Measurements from ENCODE around the gene SPTLC3.
A peak's percentile ranks its signal among the peaks of the same experiment; 100 is the strongest.

Gene SPTLC3

GRCh38 chr20:13105039-13105438 is 96.3 kb downstream of the SPTLC3 start:
- Histone ChIP-seq H3K4me3 (ENCODE audit: low read length) (no peak overlapping the region), H3K36me3 (ENCODE audit: insufficient read depth, low read depth, low read length) (no peaks in the 10 kb centered on the region), H3K27ac (ENCODE audit: low read length) (peak overlapping the region; percentile 23), H3K4me1 (ENCODE audit: insufficient read depth, low read length) (peaks cover 5% of the 10 kb centered on the region; the same call in 1 of the 2 replicates), H3K27me3 (ENCODE audit: insufficient read depth, low read length) (no peaks in the 10 kb centered on the region), H3K9me3 (ENCODE audit: insufficient read depth, low read depth, low read length) (no peaks in the 10 kb centered on the region), H3K9ac (ENCODE audit: low read depth, low read length) (no peak overlapping the region)

GRCh38 chr20:13105864-13106457 is 97.2 kb downstream of the SPTLC3 start:
- no peaks in the 10 kb centered on the region for H3K36me3 ChIP-seq (ENCODE audit: insufficient read depth, low read depth, low read length)
- H3K4me1 ChIP-seq (ENCODE audit: insufficient read depth, low read length), result peaks cover 5% of the 10 kb centered on the region; the same call in 1 of the 2 replicates
- no peak overlapping the region for H3K27ac ChIP-seq (ENCODE audit: low read length)
- H3K27me3 ChIP-seq (ENCODE audit: insufficient read depth, low read length), result no peaks in the 10 kb centered on the region
- H3K9me3 ChIP-seq (ENCODE audit: insufficient read depth, low read depth, low read length), result no peaks in the 10 kb centered on the region
- no peak overlapping the region for H3K4me3 ChIP-seq (ENCODE audit: low read length)
- no peak overlapping the region for H3K9ac ChIP-seq (ENCODE audit: low read depth, low read length)

- Histone ChIP-seq H3K27me3 (ENCODE audit: insufficient read depth, low read length) (no peaks in the 10 kb centered on the region), H3K4me1 (ENCODE audit: insufficient read depth, low read length) (peaks cover 2% of the 10 kb centered on the region; the same call in 1 of the 2 replicates), H3K9ac (ENCODE audit: low read depth, low read length) (no peak overlapping the region), H3K27ac (ENCODE audit: low read length) (no peak overlapping the region), H3K4me3 (ENCODE audit: low read length) (no peak overlapping the region), H3K9me3 (ENCODE audit: insufficient read depth, low read depth, low read length) (no peaks in the 10 kb centered on the region), H3K36me3 (ENCODE audit: insufficient read depth, low read depth, low read length) (no peaks in the 10 kb centered on the region)
These were observed 100.9 kb downstream of the SPTLC3 start for GRCh38 chr20:13109658-13110057.

GRCh38 chr20:13110796-13111195 is 102.0 kb downstream of the SPTLC3 start:
- no peaks in the 10 kb centered on the region for H3K4me1 ChIP-seq (ENCODE audit: insufficient read depth, low read length)
- no peaks in the 10 kb centered on the region for H3K36me3 ChIP-seq (ENCODE audit: insufficient read depth, low read depth, low read length)
- no peak overlapping the region for H3K4me3 ChIP-seq (ENCODE audit: low read length)
- H3K9me3 ChIP-seq (ENCODE audit: insufficient read depth, low read depth, low read length), result no peaks in the 10 kb centered on the region
- no peak overlapping the region for H3K9ac ChIP-seq (ENCODE audit: low read depth, low read length)
- H3K27me3 ChIP-seq (ENCODE audit: insufficient read depth, low read length), result no peaks in the 10 kb centered on the region
- H3K27ac ChIP-seq (ENCODE audit: low read length), result no peak overlapping the region

- H3K9ac ChIP-seq (ENCODE audit: low read depth, low read length), result no peak overlapping the region
- H3K4me3 ChIP-seq (ENCODE audit: low read length), result no peak overlapping the region
- H3K27me3 ChIP-seq (ENCODE audit: insufficient read depth, low read length), result no peaks in the 10 kb centered on the region
- H3K4me1 ChIP-seq (ENCODE audit: insufficient read depth, low read length), result no peaks in the 10 kb centered on the region
- H3K9me3 ChIP-seq (ENCODE audit: insufficient read depth, low read depth, low read length), result no peaks in the 10 kb centered on the region
- H3K36me3 ChIP-seq (ENCODE audit: insufficient read depth, low read depth, low read length), result no peaks in the 10 kb centered on the region
- H3K27ac ChIP-seq (ENCODE audit: low read length), result no peak overlapping the region
These were observed 102.6 kb downstream of the SPTLC3 start for GRCh38 chr20:13111249-13111911.

- no peak overlapping the region for H3K9ac ChIP-seq (ENCODE audit: low read depth, low read length)
- H3K9me3 ChIP-seq (ENCODE audit: insufficient read depth, low read depth, low read length), result no peaks in the 10 kb centered on the region
- H3K27ac ChIP-seq (ENCODE audit: low read length), result no peak overlapping the region
- no peaks in the 10 kb centered on the region for H3K4me1 ChIP-seq (ENCODE audit: insufficient read depth, low read length)
- H3K27me3 ChIP-seq (ENCODE audit: insufficient read depth, low read length), result no peaks in the 10 kb centered on the region
- no peak overlapping the region for H3K4me3 ChIP-seq (ENCODE audit: low read length)
- H3K36me3 ChIP-seq (ENCODE audit: insufficient read depth, low read depth, low read length), result no peaks in the 10 kb centered on the region
These were observed 105.0 kb downstream of the SPTLC3 start for GRCh38 chr20:13113731-13114130.

- no peaks in the 10 kb centered on the region for H3K36me3 ChIP-seq (ENCODE audit: insufficient read depth, low read depth, low read length)
- no peak overlapping the region for H3K27ac ChIP-seq (ENCODE audit: low read length)
- H3K4me3 ChIP-seq (ENCODE audit: low read length), result no peak overlapping the region
- H3K4me1 ChIP-seq (ENCODE audit: insufficient read depth, low read length), result no peaks in the 10 kb centered on the region
- H3K9ac ChIP-seq (ENCODE audit: low read depth, low read length), result no peak overlapping the region
- no peaks in the 10 kb centered on the region for H3K9me3 ChIP-seq (ENCODE audit: insufficient read depth, low read depth, low read length)
- H3K27me3 ChIP-seq (ENCODE audit: insufficient read depth, low read length), result no peaks in the 10 kb centered on the region
These were observed 108.4 kb downstream of the SPTLC3 start for GRCh38 chr20:13117200-13117599.

- no peak overlapping the region for H3K27ac ChIP-seq (ENCODE audit: low read length)
- H3K36me3 ChIP-seq (ENCODE audit: insufficient read depth, low read depth, low read length), result no peaks in the 10 kb centered on the region
- H3K9me3 ChIP-seq (ENCODE audit: insufficient read depth, low read depth, low read length), result no peaks in the 10 kb centered on the region
- no peak overlapping the region for H3K9ac ChIP-seq (ENCODE audit: low read depth, low read length)
- no peaks in the 10 kb centered on the region for H3K4me1 ChIP-seq (ENCODE audit: insufficient read depth, low read length)
- no peaks in the 10 kb centered on the region for H3K27me3 ChIP-seq (ENCODE audit: insufficient read depth, low read length)
- no peak overlapping the region for H3K4me3 ChIP-seq (ENCODE audit: low read length)
These were observed 109.9 kb downstream of the SPTLC3 start for GRCh38 chr20:13118676-13119075.

- no peak overlapping the region for H3K9ac ChIP-seq (ENCODE audit: low read depth, low read length)
- H3K9me3 ChIP-seq (ENCODE audit: insufficient read depth, low read depth, low read length), result no peaks in the 10 kb centered on the region
- H3K27me3 ChIP-seq (ENCODE audit: insufficient read depth, low read length), result no peaks in the 10 kb centered on the region
- H3K27ac ChIP-seq (ENCODE audit: low read length), result no peak overlapping the region
- no peak overlapping the region for H3K4me3 ChIP-seq (ENCODE audit: low read length)
- H3K4me1 ChIP-seq (ENCODE audit: insufficient read depth, low read length), result no peaks in the 10 kb centered on the region
- H3K36me3 ChIP-seq (ENCODE audit: insufficient read depth, low read depth, low read length), result no peaks in the 10 kb centered on the region
These were observed 110.8 kb downstream of the SPTLC3 start for GRCh38 chr20:13119583-13119982.

GRCh38 chr20:13120471-13120870 is 111.7 kb downstream of the SPTLC3 start:
- H3K4me3 ChIP-seq (ENCODE audit: low read length), result no peak overlapping the region
- no peaks in the 10 kb centered on the region for H3K27me3 ChIP-seq (ENCODE audit: insufficient read depth, low read length)
- H3K9me3 ChIP-seq (ENCODE audit: insufficient read depth, low read depth, low read length), result no peaks in the 10 kb centered on the region
- no peak overlapping the region for H3K27ac ChIP-seq (ENCODE audit: low read length)
- H3K9ac ChIP-seq (ENCODE audit: low read depth, low read length), result no peak overlapping the region
- no peaks in the 10 kb centered on the region for H3K36me3 ChIP-seq (ENCODE audit: insufficient read depth, low read depth, low read length)
- no peaks in the 10 kb centered on the region for H3K4me1 ChIP-seq (ENCODE audit: insufficient read depth, low read length)

- Histone ChIP-seq H3K4me3 (ENCODE audit: low read length) (no peak overlapping the region), H3K27ac (ENCODE audit: low read length) (no peak overlapping the region), H3K4me1 (ENCODE audit: insufficient read depth, low read length) (no peaks in the 10 kb centered on the region), H3K9ac (ENCODE audit: low read depth, low read length) (no peak overlapping the region), H3K27me3 (ENCODE audit: insufficient read depth, low read length) (no peaks in the 10 kb centered on the region), H3K9me3 (ENCODE audit: insufficient read depth, low read depth, low read length) (no peaks in the 10 kb centered on the region), H3K36me3 (ENCODE audit: insufficient read depth, low read depth, low read length) (no peaks in the 10 kb centered on the region)
These were observed 113.2 kb downstream of the SPTLC3 start for GRCh38 chr20:13121840-13122515.

- no peaks in the 10 kb centered on the region for H3K36me3 ChIP-seq (ENCODE audit: insufficient read depth, low read depth, low read length)
- no peaks in the 10 kb centered on the region for H3K9me3 ChIP-seq (ENCODE audit: insufficient read depth, low read depth, low read length)
- H3K27me3 ChIP-seq (ENCODE audit: insufficient read depth, low read length), result no peaks in the 10 kb centered on the region
- H3K4me3 ChIP-seq (ENCODE audit: low read length), result no peak overlapping the region
- no peak overlapping the region for H3K27ac ChIP-seq (ENCODE audit: low read length)
- H3K9ac ChIP-seq (ENCODE audit: low read depth, low read length), result no peak overlapping the region
- no peaks in the 10 kb centered on the region for H3K4me1 ChIP-seq (ENCODE audit: insufficient read depth, low read length)
These were observed 116.7 kb downstream of the SPTLC3 start for GRCh38 chr20:13125486-13125885.

Measured in iPS-20b (cell line).